CD14-positive monocyte (primary cell): ENCODE results near the gene FRMD4A. TPM values are rescaled to one million over a fixed set of nuclear protein-coding genes. Genes with fewer than 3 reads are reported as not detected.

Experiments used
- DNase-seq, 3 donors: peaks; one replicate each; pipeline ENCODE4 v3.0.0-alpha.2; 2011 to 2022
- H2AFZ ChIP-seq: 2 replicates; pipeline ENCODE4 v1.6.0; 2012; ENCODE audit warnings: mild to moderate bottlenecking, low read depth, low read length, inconsistent platforms; ENCODE audit not compliant: insufficient read depth, poor library complexity, severe bottlenecking
- H3K27ac ChIP-seq, 2 donors: 1 replicate in 1 of 2; 2 replicates in 1 of 2; pipeline ENCODE4 v1.5.1; 2012 to 2013; ENCODE audit warnings: low read length in 2 of 2, control low read depth in 1 of 2, inconsistent platforms in 1 of 2, low read depth in 1 of 2, mild to moderate bottlenecking in 1 of 2
- H3K27me3 ChIP-seq, 2 donors: one replicate each; pipeline versions ENCODE4 v1.6.0 to v1.6.1; 2011 to 2013; ENCODE audit warnings: low read length in 2 of 2; ENCODE audit not compliant: control insufficient read depth in 2 of 2, insufficient read depth in 2 of 2
- H3K36me3 ChIP-seq, 2 donors: replicated peaks in 1 of 2; 1 replicate in 1 of 2; 2 replicates in 1 of 2; pipeline versions ENCODE4 v1.5.1 to v1.6.1; 2012 to 2013; ENCODE audit warnings: low read length in 2 of 2, control low read depth in 1 of 2, inconsistent platforms in 1 of 2, mild to moderate bottlenecking in 1 of 2; ENCODE audit not compliant: insufficient read depth in 2 of 2, control insufficient read depth in 1 of 2
- H3K4me1 ChIP-seq, 2 donors: 1 replicate in 1 of 2; 2 replicates in 1 of 2; pipeline versions ENCODE4 v1.5.1 to v1.6.1; 2012 to 2013; ENCODE audit warnings: low read length in 2 of 2, control low read depth in 1 of 2, inconsistent platforms in 1 of 2, mild to moderate bottlenecking in 1 of 2, moderate library complexity in 1 of 2; ENCODE audit not compliant: insufficient read depth in 2 of 2, control insufficient read depth in 1 of 2
- H3K4me2 ChIP-seq: replicated peaks from 2 replicates; pipeline ENCODE3; 2012; ENCODE audit warnings: low read length, moderate library complexity, mild to moderate bottlenecking; ENCODE audit not compliant: poor library complexity, severe bottlenecking; ENCODE audit errors: extremely low read depth
- H3K4me3 ChIP-seq, 3 experiments: fragments of 200-600 bp in 1 of 3; sonication (generic) in 1 of 3; replicated peaks in 1 of 3; 1 replicate in 2 of 3; 2 replicates in 1 of 3; pipeline ENCODE4 v1.5.1; 2011 to 2013; ENCODE audit warnings: low read length in 3 of 3, mild to moderate bottlenecking in 3 of 3, control low read depth in 2 of 3, low read depth in 2 of 3, inconsistent platforms in 1 of 3, moderate library complexity in 1 of 3
- H3K79me2 ChIP-seq: 2 replicates; pipeline ENCODE4 v1.6.0; 2012; ENCODE audit warnings: mild to moderate bottlenecking, control low read depth, inconsistent platforms, low read length, moderate library complexity; ENCODE audit not compliant: insufficient read depth
- H3K9ac ChIP-seq: 2 replicates; pipeline ENCODE4 v1.6.0; 2017; ENCODE audit warnings: low read length, mild to moderate bottlenecking; ENCODE audit not compliant: insufficient read depth, poor library complexity, severe bottlenecking
- H3K9me3 ChIP-seq, 2 donors: replicated peaks in 1 of 2; 1 replicate in 1 of 2; 2 replicates in 1 of 2; pipeline versions ENCODE4 v1.5.1 to v1.6.1; 2012 to 2013; ENCODE audit warnings: low read length in 2 of 2, control low read depth in 1 of 2; ENCODE audit not compliant: control insufficient read depth in 1 of 2, insufficient read depth in 1 of 2
- H4K20me1 ChIP-seq: 2 replicates; pipeline ENCODE4 v1.6.0; 2012; ENCODE audit warnings: mild to moderate bottlenecking, low read length, control low read depth, moderate library complexity; ENCODE audit not compliant: insufficient read depth
- H3K27ac Mint-ChIP-seq, 7 donors: one replicate each; pipeline ENCODE4 v1.8.0; 2020; ENCODE audit warnings: mild to moderate bottlenecking in 7 of 7, mixed read lengths in 7 of 7, moderate library complexity in 6 of 7, inconsistent platforms in 2 of 7
- H3K27me3 Mint-ChIP-seq, 3 donors: one replicate each; pipeline ENCODE4 v1.8.0; 2021 to 2022; ENCODE audit warnings: low read depth in 3 of 3, mild to moderate bottlenecking in 3 of 3, mixed read lengths in 3 of 3, moderate library complexity in 3 of 3, inconsistent platforms in 1 of 3
- H3K36me3 Mint-ChIP-seq, 2 donors: one replicate each; pipeline ENCODE4 v1.8.0; 2020; ENCODE audit warnings: mixed read lengths in 2 of 2, inconsistent platforms in 1 of 2, mild to moderate bottlenecking in 1 of 2
- H3K4me1 Mint-ChIP-seq: one replicate; pipeline ENCODE4 v1.8.0; 2020; ENCODE audit warnings: mild to moderate bottlenecking, mixed read lengths
- H3K4me3 Mint-ChIP-seq, 2 donors: one replicate each; pipeline ENCODE4 v1.8.0; 2020; ENCODE audit warnings: mild to moderate bottlenecking in 2 of 2, mixed read lengths in 2 of 2, moderate library complexity in 1 of 2
- H3K9me3 Mint-ChIP-seq, 7 donors: one replicate each; pipeline ENCODE4 v1.8.0; 2020 to 2022; ENCODE audit warnings: mixed read lengths in 7 of 7, mild to moderate bottlenecking in 6 of 7, moderate library complexity in 6 of 7, inconsistent platforms in 2 of 7
- CTCF ChIP-seq: fragments of 200-600 bp; IDR thresholded peaks from one replicate; pipeline ENCODE4 v1.8.0; 2022; ENCODE audit warnings: antibody characterized with exemption, mild to moderate bottlenecking
- WGBS: methylation state at CpG from one replicate; pipeline ENCODE4 v1.1.5; 2013; ENCODE audit warnings: missing lambda C conversion rate; ENCODE audit not compliant: insufficient coverage; 5-methylcytosine and 5-hydroxymethylcytosine counted together
- intact Hi-C, 2 donors: fragments of 100-400 bp; cut with micrococcal nuclease; formaldehyde crosslinking; loops; one replicate each; pipeline versions ENCODE4 v1.15.0 to v1.15.1; 2023
- polyA plus RNA-seq, 3 donors: library from polyadenylated mRNA; depleted of rRNA in 1 of 3; unstranded in 2 of 3; stranded (reverse) in 1 of 3; fragments of 300-500 nt in 2 of 3; fragments of >200 nt in 1 of 3; fragmentation: Illumina TruSeq in 2 of 3; gene quantifications; 1 replicate in 2 of 3; 2 replicates in 1 of 3; pipeline ENCODE4 v1.2.3, GENCODE V29; 2012 to 2021

FRMD4A gene
- polyA plus RNA-seq, 3 donors: 0.12 TPM; not detected in 2

DNA sequence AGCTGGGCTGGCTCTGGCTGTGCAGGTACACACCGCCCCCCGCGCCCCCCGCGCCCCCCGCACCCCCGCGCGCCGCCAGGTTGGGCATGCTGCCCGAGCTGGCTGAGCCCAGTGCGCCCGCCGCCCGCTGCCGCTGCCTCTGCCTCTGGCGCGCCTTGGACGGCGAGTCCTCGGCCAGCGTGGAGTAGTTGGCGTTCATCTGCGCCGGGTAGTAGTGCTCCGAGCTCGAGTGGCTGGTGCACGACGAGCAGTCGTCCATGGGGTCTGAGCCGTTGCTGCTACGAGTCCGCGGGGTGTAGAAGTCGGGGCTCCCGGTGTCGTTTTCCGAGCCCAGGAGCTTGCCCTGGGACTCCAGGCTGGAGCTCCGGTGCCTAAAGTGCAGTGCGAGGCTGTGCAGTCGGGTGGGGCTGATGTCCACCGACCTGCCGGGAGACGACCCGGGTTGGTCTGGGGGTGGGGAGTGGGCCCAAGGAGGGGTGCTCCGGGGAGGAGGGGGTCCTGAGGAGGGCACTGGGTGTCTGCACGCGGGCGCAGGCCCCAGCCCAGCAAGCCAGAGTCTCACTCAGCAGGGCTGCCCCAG is 673.5 kb downstream of the FRMD4A start:
- Histone ChIP-seq H3K9me3 (no peaks in the 10 kb centered on the region), H3K4me2 (no peak overlapping the region), H3K9ac (no peak overlapping the region), H2AFZ (no peak overlapping the region), H3K4me3 (no peak overlapping the region), H3K27me3 (no peaks in the 10 kb centered on the region), H3K79me2 (no peaks in the 10 kb centered on the region), H3K4me1 (peaks cover 11 to 13% of the 10 kb centered on the region in 2 donors), H4K20me1 (no peaks in the 10 kb centered on the region), H3K36me3 (peaks cover 0 to 14% of the 10 kb centered on the region in 2 donors), H3K27ac (no peak overlapping the region)
- Mint-ChIP-seq H3K36me3 (peaks cover 5 to 11% of the 10 kb centered on the region in 2 donors), H3K4me1 (peaks cover 24% of the 10 kb centered on the region), H3K9me3 (peaks cover 0 to 4% (median 0%) of the 10 kb centered on the region in 7 donors), H3K27ac (no peak overlapping the region), H3K4me3 (no peak overlapping the region), H3K27me3 (peaks cover 3 to 9% (median 6%) of the 10 kb centered on the region in 3 donors)
- no peak for DNase-seq
- WGBS: 97% methylated on average over 34 of the region's 49 CpGs
- intact Hi-C loops: no loop called here
- TF ChIP-seq CTCF: no peak

DNA sequence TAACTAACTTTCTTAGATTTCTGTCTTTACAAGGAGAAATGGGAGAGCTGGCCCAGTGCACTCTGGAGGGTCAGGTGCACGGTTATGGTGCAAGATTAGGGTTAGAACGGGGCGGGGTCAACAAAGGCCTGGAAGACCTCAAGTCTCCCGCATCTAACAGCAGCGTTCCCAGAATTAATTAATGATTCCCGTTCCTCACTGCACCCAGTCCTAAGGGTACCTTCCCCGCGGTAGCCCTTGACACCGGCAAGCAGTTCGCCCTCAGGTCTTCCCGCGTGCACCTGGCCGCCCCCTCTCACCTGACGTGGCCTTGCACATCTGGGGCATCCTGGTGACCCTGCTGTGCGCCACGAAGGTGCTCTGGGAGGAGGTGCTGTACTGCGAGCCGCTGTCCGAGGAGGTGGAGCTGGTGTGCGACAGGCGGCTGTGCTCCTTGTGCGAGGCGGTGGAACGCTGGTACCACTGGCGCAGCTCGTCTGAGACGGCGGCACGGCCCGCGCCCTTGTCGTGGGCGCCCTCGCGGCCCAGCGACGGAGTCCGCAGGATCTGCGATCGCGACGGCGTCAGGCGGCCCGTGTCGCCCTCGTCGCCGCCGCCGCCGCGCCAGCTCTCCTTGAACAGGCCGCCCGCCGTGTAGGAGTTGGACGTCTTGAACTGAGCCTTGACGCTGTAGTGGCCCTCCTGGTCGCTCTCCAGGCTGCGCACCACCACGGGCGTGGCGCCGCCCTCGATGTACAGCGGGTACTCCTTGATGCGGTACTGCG is 674.2 kb downstream of the FRMD4A start:
- WGBS: 97% methylated on average over 60 of the region's 68 CpGs
- peaks cover 11 to 13% of the 10 kb centered on the region in 2 donors for H3K4me1 ChIP-seq
- H3K9ac ChIP-seq: no peak overlapping the region
- peaks cover 0 to 14% of the 10 kb centered on the region in 2 donors for H3K36me3 ChIP-seq
- Mint-ChIP-seq H3K36me3 (peaks cover 8 to 12% of the 10 kb centered on the region in 2 donors), H3K9me3 (peaks cover 0 to 4% (median 0%) of the 10 kb centered on the region in 7 donors), H3K4me3 (no peak overlapping the region), H3K27me3 (peaks cover 3 to 9% (median 6%) of the 10 kb centered on the region in 3 donors), H3K4me1 (peaks cover 24% of the 10 kb centered on the region), H3K27ac (no peak overlapping the region)
- H3K27ac ChIP-seq: no peak overlapping the region
- no peak overlapping the region for H3K4me3 ChIP-seq
- no peak for DNase-seq
- intact Hi-C loops: no loop called here
- no peaks in the 10 kb centered on the region for H3K9me3 ChIP-seq
- H3K79me2 ChIP-seq: no peaks in the 10 kb centered on the region
- no peaks in the 10 kb centered on the region for H4K20me1 ChIP-seq
- H2AFZ ChIP-seq: no peak overlapping the region
- no peaks in the 10 kb centered on the region for H3K27me3 ChIP-seq
- no peak overlapping the region for H3K4me2 ChIP-seq
- no peak for TF ChIP-seq CTCF
